GM19351 (cell line): Measurements from ENCODE around the gene FAM98A.

Experiments
- ATAC-seq: cut with Tn5 transposase; IDR thresholded peaks from one replicate; pipeline ENCODE4 v1.9.1; 2021; ENCODE audit warnings: mild to moderate bottlenecking, moderate library complexity; ENCODE audit not compliant: unreplicated experiment

The FAM98A gene

GRCh38 chr2:33599175-33599942, at the start of gene FAM98A:
TSS of gene FAM98A (minus strand) at chr2:33599299. CDS start at chr2:33599221, 78 bp downstream.
- peak; percentile 84 for ATAC-seq

GRCh38 chr2:33645861-33646260, 46.8 kb upstream of the FAM98A start:
- no peak for ATAC-seq

- no peak for ATAC-seq
These were observed 45.1 kb upstream of the FAM98A start for GRCh38 chr2:33644215-33644614.

GRCh38 chr2:33636001-33636400, 36.9 kb upstream of the FAM98A start:
- no peak for ATAC-seq

GRCh38 chr2:33634261-33634910, 35.3 kb upstream of the FAM98A start:
- ATAC-seq, result no peak

GRCh38 chr2:33633315-33633714, 34.2 kb upstream of the FAM98A start:
- ATAC-seq, result no peak

- no peak for ATAC-seq
These were observed 33.7 kb upstream of the FAM98A start for GRCh38 chr2:33632831-33633230.

- no peak for ATAC-seq
These were observed 29.1 kb upstream of the FAM98A start for GRCh38 chr2:33628031-33628827.

GRCh38 chr2:33619028-33619427, 19.9 kb upstream of the FAM98A start:
- ATAC-seq, result no peak

- no peak for ATAC-seq
These were observed 18.9 kb upstream of the FAM98A start for GRCh38 chr2:33617989-33618388.

- ATAC-seq, result no peak
These were observed 18.3 kb upstream of the FAM98A start for GRCh38 chr2:33617401-33617800.

GRCh38 chr2:33616873-33617272, 17.8 kb upstream of the FAM98A start:
- peak; percentile 52 for ATAC-seq

- no peak for ATAC-seq
These were observed 15.1 kb upstream of the FAM98A start for GRCh38 chr2:33614190-33614589.

- ATAC-seq, result no peak
These were observed 8.8 kb upstream of the FAM98A start for GRCh38 chr2:33607905-33608304.

GRCh38 chr2:33607251-33607721, 8.2 kb upstream of the FAM98A start:
- ATAC-seq, result no peak

- no peak for ATAC-seq
These were observed 7.5 kb upstream of the FAM98A start for GRCh38 chr2:33606622-33607021.

GRCh38 chr2:33606100-33606499, 7.0 kb upstream of the FAM98A start:
- ATAC-seq, result no peak

- ATAC-seq, result no peak
These were observed 6.0 kb upstream of the FAM98A start for GRCh38 chr2:33605056-33605455.

GRCh38 chr2:33603416-33603815, 4.3 kb upstream of the FAM98A start:
- no peak for ATAC-seq

GRCh38 chr2:33602201-33602830, 3.2 kb upstream of the FAM98A start:
- no peak for ATAC-seq

- no peak for ATAC-seq
These were observed 769 bp upstream of the FAM98A start for GRCh38 chr2:33599943-33600192.
